Esophagus squamous epithelium (tissue), 5 donors: ENCODE results near the gene MRPS27. TPM values are rescaled to one million over a fixed set of nuclear protein-coding genes. Genes with fewer than 3 reads are reported as not detected.

Source experiments
- DNase-seq: peaks from one replicate; lab custom pipeline; 2025; lab: John Stamatoyannopoulos, UW
- H3K27ac ChIP-seq, 4 donors: fragments of 200-600 bp; sonication (generic); one replicate each; pipeline ENCODE4 v1.5.1; 2016 to 2019; ENCODE audit warnings: mild to moderate bottlenecking in 1 of 4
- H3K27me3 ChIP-seq, 4 donors: fragments of 200-600 bp; sonication (generic); 1 replicate in 3 of 4; 2 replicates in 1 of 4; pipeline versions ENCODE4 v1.5.1 to v1.6.0; 2017 to 2021; ENCODE audit warnings: antibody characterized with exemption in 1 of 4
- H3K36me3 ChIP-seq, 3 donors: fragments of 200-600 bp; sonication (generic); one replicate each; pipeline ENCODE4 v1.5.1; 2016 to 2019
- H3K4me1 ChIP-seq, 3 donors: fragments of 200-600 bp; sonication (generic); one replicate each; pipeline ENCODE4 v1.5.1; 2017 to 2019
- H3K4me3 ChIP-seq, 4 donors: fragments of 200-600 bp; sonication (generic); 1 replicate in 3 of 4; 2 replicates in 1 of 4; pipeline ENCODE4 v1.5.1; 2016 to 2019; ENCODE audit warnings: mild to moderate bottlenecking in 2 of 4, moderate library complexity in 1 of 4
- H3K9me3 ChIP-seq, 3 donors: fragments of 200-600 bp; sonication (generic); one replicate each; pipeline ENCODE4 v1.5.1; 2016 to 2019
- CTCF ChIP-seq, 6 experiments: fragments of 450-650 bp in 4 of 6; fragments of 200-600 bp in 2 of 6; sonication (generic) in 2 of 6; IDR thresholded peaks; one replicate each; pipeline ENCODE4 v1.5.1; 2016 to 2019; ENCODE audit warnings: antibody characterized with exemption in 6 of 6, mild to moderate bottlenecking in 4 of 6, moderate library complexity in 4 of 6
- POLR2A ChIP-seq, 4 donors: fragments of 450-650 bp; IDR thresholded peaks; one replicate each; pipeline ENCODE4 v1.6.1; 2017; ENCODE audit warnings: antibody characterized with exemption in 4 of 4, mild to moderate bottlenecking in 4 of 4, moderate library complexity in 3 of 4
- WGBS, 2 donors: methylation state at CpG; one replicate each; pipeline ENCODE4 v1.1.5; 2018; 5-methylcytosine and 5-hydroxymethylcytosine counted together
- intact Hi-C: fragments of 100-400 bp; cut with DNase I; formaldehyde crosslinking; loops from one replicate; pipeline ENCODE4 v1.15.0; 2022
- total RNA-seq, 4 donors: library from RNA; depleted of rRNA; stranded (reverse); fragments of >200 nt; gene quantifications; one replicate each; pipeline ENCODE4 v1.1.0, GENCODE V29; 2016
- donor health status: DM: yes; HTN: yes; CAD: no.

The MRPS27 gene
- total RNA-seq, 4 donors from 2014 or later = 33.7 to 60.0 (median 53.9) TPM

- TF ChIP-seq CTCF (IDR thresholded peaks at IDR 0.05) (no peak), POLR2A (IDR thresholded peaks at IDR 0.05) (no peak)
- intact Hi-C loops = no loop called here
- no peaks in the 10 kb centered on the region for H3K9me3 ChIP-seq
- H3K4me3 ChIP-seq = no peak overlapping the region
- H3K36me3 ChIP-seq = peaks cover 0 to 13% (median 0%) of the 10 kb centered on the region in 3 donors
- H3K27ac ChIP-seq = no peak overlapping the region
- H3K27me3 ChIP-seq = no peaks in the 10 kb centered on the region
- no peak for DNase-seq
- H3K4me1 ChIP-seq = peaks cover 0 to 11% (median 0%) of the 10 kb centered on the region in 3 donors
- WGBS, 2 donors = 97 to 98% methylated on average over 2 of the region's 2 CpGs
Measured at GRCh38 chr5:72255670-72256069, 64.4 kb downstream of the MRPS27 start.

- no peak for TF ChIP-seq POLR2A (IDR thresholded peaks at IDR 0.05)
- TF ChIP-seq CTCF (IDR thresholded peaks at IDR 0.05) = no peak
- H3K27me3 ChIP-seq = no peaks in the 10 kb centered on the region
- no peak for DNase-seq
- H3K36me3 ChIP-seq = peaks cover 0 to 13% (median 0%) of the 10 kb centered on the region in 3 donors
- 96 to 98% methylated on average over 2 to 3 of the region's 3 CpGs for WGBS, 2 donors
- H3K4me1 ChIP-seq = peaks cover 0 to 11% (median 0%) of the 10 kb centered on the region in 3 donors
- H3K4me3 ChIP-seq = no peak overlapping the region
- H3K9me3 ChIP-seq = no peaks in the 10 kb centered on the region
- H3K27ac ChIP-seq = no peak overlapping the region
- intact Hi-C loops = no loop called here
Measured at GRCh38 chr5:72255237-72255636, 64.8 kb downstream of the MRPS27 start.

GRCh38 chr5:72252574-72253155 lies 67.4 kb downstream of the MRPS27 start:
- no peaks in the 10 kb centered on the region for H3K9me3 ChIP-seq
- H3K27me3 ChIP-seq = no peaks in the 10 kb centered on the region
- intact Hi-C loops = no loop called here
- no peak for DNase-seq
- H3K27ac ChIP-seq = no peak overlapping the region
- H3K36me3 ChIP-seq = peaks cover 0 to 13% (median 0%) of the 10 kb centered on the region in 3 donors
- TF ChIP-seq CTCF (IDR thresholded peaks at IDR 0.05) (no peak), POLR2A (IDR thresholded peaks at IDR 0.05) (no peak)
- WGBS, 2 donors = 87 to 89% methylated on average over 5 of the region's 5 CpGs
- peaks cover 0 to 26% (median 5%) of the 10 kb centered on the region in 3 donors for H3K4me1 ChIP-seq
- no peak overlapping the region for H3K4me3 ChIP-seq

- no peak for TF ChIP-seq CTCF (IDR thresholded peaks at IDR 0.05)
- no peak for TF ChIP-seq POLR2A (IDR thresholded peaks at IDR 0.05)
- Histone ChIP-seq H3K4me1 (peaks cover 0 to 33% (median 9%) of the 10 kb centered on the region in 3 donors), H3K9me3 (no peaks in the 10 kb centered on the region), H3K4me3 (no peak overlapping the region), H3K27me3 (no peaks in the 10 kb centered on the region), H3K36me3 (peaks cover 0 to 6% (median 0%) of the 10 kb centered on the region in 3 donors), H3K27ac (no peak overlapping the region)
- no peak for DNase-seq
- intact Hi-C loops = no loop called here
Measured at GRCh38 chr5:72252008-72252407, 68.0 kb downstream of the MRPS27 start.

GRCh38 chr5:72251386-72251785 lies 68.7 kb downstream of the MRPS27 start:
- H3K27me3 ChIP-seq = no peaks in the 10 kb centered on the region
- no peaks in the 10 kb centered on the region for H3K9me3 ChIP-seq
- H3K27ac ChIP-seq = no peak overlapping the region
- peaks cover under 1 to 39% (median 12%) of the 10 kb centered on the region in 3 donors for H3K4me1 ChIP-seq
- intact Hi-C loops = no loop called here
- 71 to 78% methylated on average over 1 of the region's 1 CpG for WGBS, 2 donors
- H3K36me3 ChIP-seq = peaks cover 0 to 5% (median 0%) of the 10 kb centered on the region in 3 donors
- DNase-seq = no peak
- TF ChIP-seq POLR2A (IDR thresholded peaks at IDR 0.05) (no peak), CTCF (IDR thresholded peaks at IDR 0.05) (no peak)
- no peak overlapping the region for H3K4me3 ChIP-seq
